HEK293 (cell line): ENCODE results near the gene INPP5A.

Experiments
- CTCF ChIA-PET: fragments of 350-600 bp; formaldehyde crosslinking; extraction: SDS; loops from one replicate; lab custom pipeline; 2021; ENCODE audit warnings: antibody characterized with exemption; lab: Yijun Ruan, JAX
- POLR2A ChIA-PET: fragments of 300-600 bp; formaldehyde crosslinking; extraction: SDS; loops from one replicate; lab custom pipeline; 2020; ENCODE audit warnings: antibody characterized with exemption, inconsistent platforms; lab: Yijun Ruan, JAX
- H3K27ac ChIP-seq: fragments of 200-500 bp; sonication (Bioruptor generic); 2 replicates; pipeline ENCODE4 v1.5.1; 2014; ENCODE audit warnings: low read depth, low read length, control low read depth, inconsistent platforms; ENCODE audit errors: extremely low read depth
- H3K36me3 ChIP-seq, 2 experiments: fragments of 200-500 bp in 1 of 2; sonication (Bioruptor generic) in 1 of 2; 1 replicate in 1 of 2; 2 replicates in 1 of 2; pipeline ENCODE4 v1.5.1; 2014 to 2017; ENCODE audit warnings: inconsistent platforms in 2 of 2, low read length in 2 of 2; ENCODE audit not compliant: control insufficient read depth in 2 of 2, insufficient read depth in 1 of 2
- H3K4me1 ChIP-seq: fragments of 200-500 bp; sonication (Bioruptor generic); 2 replicates; pipeline ENCODE4 v1.5.1; 2014; ENCODE audit warnings: mild to moderate bottlenecking, low read length, inconsistent platforms; ENCODE audit not compliant: control insufficient read depth, insufficient read depth
- H3K4me3 ChIP-seq: 2 replicates; pipeline ENCODE4 v1.5.1; 2011; ENCODE audit warnings: low read depth, mild to moderate bottlenecking, control low read depth, low read length, moderate library complexity
- H3K9me3 ChIP-seq: fragments of 200-500 bp; sonication (Bioruptor generic); 2 replicates; pipeline ENCODE4 v1.5.1; 2014; ENCODE audit warnings: low read depth, low read length, inconsistent platforms; ENCODE audit not compliant: control insufficient read depth, insufficient read depth
- EGR2 ChIP-seq: fragments of 450-650 bp; formaldehyde crosslinking; IDR thresholded peaks from 2 replicates; pipeline ENCODE4 v1.5.1; 2016; ENCODE audit warnings: low read depth, missing biosample characterization, missing genetic modification characterization
- GFI1B ChIP-seq: fragments of 450-650 bp; formaldehyde crosslinking; IDR thresholded peaks from 2 replicates; pipeline ENCODE4 v1.5.1; 2016; ENCODE audit warnings: missing biosample characterization, missing genetic modification characterization
- KLF1 ChIP-seq: fragments of 450-650 bp; formaldehyde crosslinking; IDR thresholded peaks from 2 replicates; pipeline ENCODE4 v1.5.1; 2016; ENCODE audit warnings: missing biosample characterization, missing genetic modification characterization
- KLF10 ChIP-seq: fragments of 450-650 bp; IDR thresholded peaks from 2 replicates; pipeline ENCODE4 v1.5.1; 2018; ENCODE audit warnings: missing biosample characterization, mild to moderate bottlenecking, missing genetic modification characterization
- KLF16 ChIP-seq: fragments of 450-650 bp; formaldehyde crosslinking; IDR thresholded peaks from 2 replicates; pipeline ENCODE4 v1.5.1; 2017; ENCODE audit warnings: missing biosample characterization, missing genetic modification characterization
- RBAK ChIP-seq: fragments of 450-650 bp; formaldehyde crosslinking; IDR thresholded peaks from 2 replicates; pipeline ENCODE4 v1.5.1; 2016; ENCODE audit warnings: missing biosample characterization, missing genetic modification characterization
- SP3 ChIP-seq: fragments of 450-650 bp; formaldehyde crosslinking; IDR thresholded peaks from 2 replicates; pipeline ENCODE4 v1.5.1; 2016; ENCODE audit warnings: missing biosample characterization, missing genetic modification characterization
- TCF7L2 ChIP-seq: IDR thresholded peaks from 2 replicates; pipeline ENCODE4 v1.6.1; 2011; ENCODE audit warnings: low read depth, mild to moderate bottlenecking, inconsistent platforms, low read length, moderate library complexity, borderline replicate concordance
- ZBTB7A ChIP-seq: fragments of 450-650 bp; formaldehyde crosslinking; IDR thresholded peaks from 2 replicates; pipeline ENCODE4 v1.5.1; 2016; ENCODE audit warnings: low read depth, missing biosample characterization, missing genetic modification characterization
- ZBTB8A ChIP-seq: fragments of 450-650 bp; formaldehyde crosslinking; IDR thresholded peaks from 2 replicates; pipeline ENCODE4 v1.5.1; 2016; ENCODE audit warnings: missing biosample characterization, missing genetic modification characterization
- ZNF133 ChIP-seq: fragments of 450-650 bp; formaldehyde crosslinking; IDR thresholded peaks from 2 replicates; pipeline ENCODE4 v1.5.1; 2016; ENCODE audit warnings: missing biosample characterization, missing genetic modification characterization
- ZNF184 ChIP-seq: fragments of 450-650 bp; IDR thresholded peaks from 2 replicates; pipeline ENCODE4 v1.5.1; 2018; ENCODE audit warnings: missing biosample characterization, mild to moderate bottlenecking, missing genetic modification characterization
- ZNF211 ChIP-seq: fragments of 450-650 bp; formaldehyde crosslinking; IDR thresholded peaks from 2 replicates; pipeline ENCODE4 v1.5.1; 2016; ENCODE audit warnings: low read depth, missing biosample characterization, missing genetic modification characterization
- ZNF221 ChIP-seq: fragments of 450-650 bp; formaldehyde crosslinking; IDR thresholded peaks from 2 replicates; pipeline ENCODE4 v1.5.1; 2017; ENCODE audit warnings: missing biosample characterization, missing genetic modification characterization, borderline replicate concordance
- ZNF391 ChIP-seq: fragments of 450-650 bp; formaldehyde crosslinking; IDR thresholded peaks from 2 replicates; pipeline ENCODE4 v1.5.1; 2016; ENCODE audit warnings: low read depth, missing biosample characterization, missing genetic modification characterization, borderline replicate concordance
- ZNF423 ChIP-seq: fragments of 450-650 bp; formaldehyde crosslinking; IDR thresholded peaks from 2 replicates; pipeline ENCODE4 v1.5.1; 2016; ENCODE audit warnings: missing biosample characterization, missing genetic modification characterization
- ZNF529 ChIP-seq: fragments of 450-650 bp; formaldehyde crosslinking; IDR thresholded peaks from 2 replicates; pipeline ENCODE4 v1.5.1; 2017; ENCODE audit warnings: missing genetic modification characterization, missing biosample characterization; ENCODE audit not compliant: insufficient replicate concordance
- ZNF558 ChIP-seq: fragments of 450-650 bp; formaldehyde crosslinking; IDR thresholded peaks from 2 replicates; pipeline ENCODE4 v1.5.1; 2016; ENCODE audit warnings: missing biosample characterization, missing genetic modification characterization
- ZNF658 ChIP-seq: fragments of 450-650 bp; formaldehyde crosslinking; IDR thresholded peaks from 2 replicates; pipeline ENCODE4; 2016; ENCODE audit warnings: missing biosample characterization, missing genetic modification characterization
- ZNF677 ChIP-seq: fragments of 450-650 bp; IDR thresholded peaks from 2 replicates; pipeline ENCODE4 v1.5.0; 2018; ENCODE audit warnings: missing biosample characterization, mild to moderate bottlenecking, missing genetic modification characterization, moderate library complexity
- ZNF76 ChIP-seq: fragments of 450-650 bp; formaldehyde crosslinking; IDR thresholded peaks from 2 replicates; pipeline ENCODE4; 2016; ENCODE audit warnings: low read depth, missing biosample characterization, missing genetic modification characterization, borderline replicate concordance
- ZNF776 ChIP-seq: fragments of 450-650 bp; formaldehyde crosslinking; IDR thresholded peaks from 2 replicates; pipeline ENCODE4 v1.5.0; 2017; ENCODE audit warnings: missing biosample characterization, missing genetic modification characterization, borderline replicate concordance
- ZNF837 ChIP-seq: fragments of 450-650 bp; formaldehyde crosslinking; IDR thresholded peaks from 2 replicates; pipeline ENCODE4 v1.5.1; 2016; ENCODE audit warnings: missing biosample characterization, missing genetic modification characterization
- ZSCAN30 ChIP-seq: fragments of 450-650 bp; IDR thresholded peaks from 2 replicates; pipeline ENCODE4 v1.5.1; 2018; ENCODE audit warnings: missing biosample characterization, mild to moderate bottlenecking, missing genetic modification characterization, moderate library complexity
- ZXDB ChIP-seq: fragments of 450-650 bp; formaldehyde crosslinking; IDR thresholded peaks from 2 replicates; pipeline ENCODE4 v1.5.1; 2016; ENCODE audit warnings: missing biosample characterization, missing genetic modification characterization
- TF ChIP-seq, protein P1 (sequence below): fragments of 450-650 bp; formaldehyde crosslinking; IDR thresholded peaks from 2 replicates; pipeline ENCODE4 v1.5.1; 2017; ENCODE audit warnings: missing biosample characterization, missing genetic modification characterization
- TF ChIP-seq, protein P2 (sequence below): fragments of 450-650 bp; formaldehyde crosslinking; IDR thresholded peaks from 2 replicates; pipeline ENCODE4 v1.5.1; 2017; ENCODE audit warnings: missing biosample characterization, missing genetic modification characterization
- TF ChIP-seq, protein P3 (sequence below): fragments of 450-650 bp; formaldehyde crosslinking; IDR thresholded peaks from 2 replicates; pipeline ENCODE4 v1.5.1; 2016; ENCODE audit warnings: missing biosample characterization, missing genetic modification characterization
- TF ChIP-seq, protein P4 (sequence below): fragments of 450-650 bp; formaldehyde crosslinking; IDR thresholded peaks from 2 replicates; pipeline ENCODE4 v1.5.1; 2017; ENCODE audit warnings: missing biosample characterization, missing genetic modification characterization
- TF ChIP-seq, protein P5 (sequence below): fragments of 450-650 bp; formaldehyde crosslinking; IDR thresholded peaks from 2 replicates; pipeline ENCODE4 v1.5.1; 2016; ENCODE audit warnings: missing biosample characterization, missing genetic modification characterization
- TF ChIP-seq, protein P6 (sequence below): fragments of 450-650 bp; IDR thresholded peaks from 2 replicates; pipeline ENCODE4 v1.5.1; 2018; ENCODE audit warnings: missing biosample characterization, mild to moderate bottlenecking, missing genetic modification characterization

INPP5A gene

DNA sequence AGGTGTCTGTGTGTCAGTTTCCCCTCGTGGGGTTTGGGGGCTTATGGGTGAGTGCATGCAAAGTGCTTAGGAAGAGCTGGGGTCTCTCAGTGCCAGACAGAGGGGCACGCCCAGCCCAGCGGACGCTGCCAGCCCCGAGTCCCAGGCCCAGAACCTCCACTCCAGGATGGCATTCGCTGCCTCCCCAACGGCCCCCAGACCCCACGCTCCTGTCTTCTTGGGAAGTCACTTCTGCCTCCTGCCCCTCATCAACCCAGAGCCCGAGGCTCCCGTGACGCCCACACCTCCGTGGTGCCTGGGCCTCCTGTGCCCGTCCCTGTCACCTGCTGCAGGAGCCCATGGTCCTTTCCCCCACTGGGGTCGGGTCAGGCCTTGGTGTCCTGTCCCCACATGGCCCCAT, 213.3 kb downstream of the INPP5A start (continued):
- TF ChIP-seq ZNF211 (tag by site-specific recombination) (no peak), ZBTB7A (tag by site-specific recombination) (no peak), ZNF391 (no peak), ZNF184 (no peak), RBAK (tag by site-specific recombination) (no peak), EGR2 (no peak), ZNF529 (no peak)
- TF ChIP-seq, protein P1, sequence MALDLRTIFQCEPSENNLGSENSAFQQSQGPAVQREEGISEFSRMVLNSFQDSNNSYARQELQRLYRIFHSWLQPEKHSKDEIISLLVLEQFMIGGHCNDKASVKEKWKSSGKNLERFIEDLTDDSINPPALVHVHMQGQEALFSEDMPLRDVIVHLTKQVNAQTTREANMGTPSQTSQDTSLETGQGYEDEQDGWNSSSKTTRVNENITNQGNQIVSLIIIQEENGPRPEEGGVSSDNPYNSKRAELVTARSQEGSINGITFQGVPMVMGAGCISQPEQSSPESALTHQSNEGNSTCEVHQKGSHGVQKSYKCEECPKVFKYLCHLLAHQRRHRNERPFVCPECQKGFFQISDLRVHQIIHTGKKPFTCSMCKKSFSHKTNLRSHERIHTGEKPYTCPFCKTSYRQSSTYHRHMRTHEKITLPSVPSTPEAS (tag by site-specific recombination), result no peak
- TF ChIP-seq, protein P2, sequence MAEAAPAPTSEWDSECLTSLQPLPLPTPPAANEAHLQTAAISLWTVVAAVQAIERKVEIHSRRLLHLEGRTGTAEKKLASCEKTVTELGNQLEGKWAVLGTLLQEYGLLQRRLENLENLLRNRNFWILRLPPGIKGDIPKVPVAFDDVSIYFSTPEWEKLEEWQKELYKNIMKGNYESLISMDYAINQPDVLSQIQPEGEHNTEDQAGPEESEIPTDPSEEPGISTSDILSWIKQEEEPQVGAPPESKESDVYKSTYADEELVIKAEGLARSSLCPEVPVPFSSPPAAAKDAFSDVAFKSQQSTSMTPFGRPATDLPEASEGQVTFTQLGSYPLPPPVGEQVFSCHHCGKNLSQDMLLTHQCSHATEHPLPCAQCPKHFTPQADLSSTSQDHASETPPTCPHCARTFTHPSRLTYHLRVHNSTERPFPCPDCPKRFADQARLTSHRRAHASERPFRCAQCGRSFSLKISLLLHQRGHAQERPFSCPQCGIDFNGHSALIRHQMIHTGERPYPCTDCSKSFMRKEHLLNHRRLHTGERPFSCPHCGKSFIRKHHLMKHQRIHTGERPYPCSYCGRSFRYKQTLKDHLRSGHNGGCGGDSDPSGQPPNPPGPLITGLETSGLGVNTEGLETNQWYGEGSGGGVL, result no peak
- TF ChIP-seq, protein P3, sequence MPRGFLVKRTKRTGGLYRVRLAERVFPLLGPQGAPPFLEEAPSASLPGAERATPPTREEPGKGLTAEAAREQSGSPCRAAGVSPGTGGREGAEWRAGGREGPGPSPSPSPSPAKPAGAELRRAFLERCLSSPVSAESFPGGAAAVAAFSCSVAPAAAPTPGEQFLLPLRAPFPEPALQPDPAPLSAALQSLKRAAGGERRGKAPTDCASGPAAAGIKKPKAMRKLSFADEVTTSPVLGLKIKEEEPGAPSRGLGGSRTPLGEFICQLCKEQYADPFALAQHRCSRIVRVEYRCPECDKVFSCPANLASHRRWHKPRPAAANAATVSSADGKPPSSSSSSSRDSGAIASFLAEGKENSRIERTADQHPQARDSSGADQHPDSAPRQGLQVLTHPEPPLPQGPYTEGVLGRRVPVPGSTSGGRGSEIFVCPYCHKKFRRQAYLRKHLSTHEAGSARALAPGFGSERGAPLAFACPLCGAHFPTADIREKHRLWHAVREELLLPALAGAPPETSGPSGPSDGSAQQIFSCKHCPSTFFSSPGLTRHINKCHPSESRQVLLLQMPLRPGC (tag by site-specific recombination), result no peak
- TF ChIP-seq, protein P4, sequence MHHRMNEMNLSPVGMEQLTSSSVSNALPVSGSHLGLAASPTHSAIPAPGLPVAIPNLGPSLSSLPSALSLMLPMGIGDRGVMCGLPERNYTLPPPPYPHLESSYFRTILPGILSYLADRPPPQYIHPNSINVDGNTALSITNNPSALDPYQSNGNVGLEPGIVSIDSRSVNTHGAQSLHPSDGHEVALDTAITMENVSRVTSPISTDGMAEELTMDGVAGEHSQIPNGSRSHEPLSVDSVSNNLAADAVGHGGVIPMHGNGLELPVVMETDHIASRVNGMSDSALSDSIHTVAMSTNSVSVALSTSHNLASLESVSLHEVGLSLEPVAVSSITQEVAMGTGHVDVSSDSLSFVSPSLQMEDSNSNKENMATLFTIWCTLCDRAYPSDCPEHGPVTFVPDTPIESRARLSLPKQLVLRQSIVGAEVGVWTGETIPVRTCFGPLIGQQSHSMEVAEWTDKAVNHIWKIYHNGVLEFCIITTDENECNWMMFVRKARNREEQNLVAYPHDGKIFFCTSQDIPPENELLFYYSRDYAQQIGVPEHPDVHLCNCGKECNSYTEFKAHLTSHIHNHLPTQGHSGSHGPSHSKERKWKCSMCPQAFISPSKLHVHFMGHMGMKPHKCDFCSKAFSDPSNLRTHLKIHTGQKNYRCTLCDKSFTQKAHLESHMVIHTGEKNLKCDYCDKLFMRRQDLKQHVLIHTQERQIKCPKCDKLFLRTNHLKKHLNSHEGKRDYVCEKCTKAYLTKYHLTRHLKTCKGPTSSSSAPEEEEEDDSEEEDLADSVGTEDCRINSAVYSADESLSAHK, result no peak

DNA sequence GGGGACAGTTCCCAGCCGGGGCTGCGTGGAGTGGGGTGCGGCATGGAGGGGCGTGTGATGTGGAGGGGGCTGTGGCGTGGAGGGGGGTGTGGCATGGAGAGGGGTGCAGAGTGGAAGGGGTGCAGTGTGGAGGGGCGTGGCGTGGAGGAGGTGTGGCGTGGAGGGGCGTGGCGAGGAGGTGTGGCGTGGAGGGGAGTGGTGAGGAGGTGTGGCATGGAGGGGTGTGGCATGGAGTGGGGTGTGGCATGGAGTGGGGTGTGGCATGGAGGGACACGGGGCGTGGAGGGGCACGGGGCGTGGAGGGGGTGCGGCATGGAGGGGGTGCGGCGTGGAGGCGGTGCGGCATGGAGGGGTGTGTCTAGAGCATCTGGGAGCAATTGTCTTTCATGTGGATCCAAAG, 214.8 kb downstream of the INPP5A start:
- H3K9me3 ChIP-seq, result no peaks in the 10 kb centered on the region
- no peak overlapping the region for H3K27ac ChIP-seq
- H3K4me1 ChIP-seq, result no peaks in the 10 kb centered on the region
- H3K36me3 ChIP-seq, result peaks cover 0 to 20% of the 10 kb centered on the region in 2 experiments; a peak in 1 of 3 replicates
- no peak overlapping the region for H3K4me3 ChIP-seq
- CTCF ChIA-PET, result no interaction called here
- POLR2A ChIA-PET, result no interaction called here
- no peak for TF ChIP-seq TCF7L2
- TF ChIP-seq KLF10 (tag by site-specific recombination), result peak; percentile 85
- TF ChIP-seq ZNF776, result no peak
- TF ChIP-seq ZNF558 (tag by site-specific recombination), result no peak
- TF ChIP-seq ZNF133 (tag by site-specific recombination), result no peak
- TF ChIP-seq ZXDB (tag by site-specific recombination), result no peak
- TF ChIP-seq ZNF221 (tag by site-specific recombination), result no peak
- TF ChIP-seq KLF1, result peak; percentile 100
- TF ChIP-seq SP3 (tag by site-specific recombination), result peak; percentile 48
- TF ChIP-seq, protein P5, sequence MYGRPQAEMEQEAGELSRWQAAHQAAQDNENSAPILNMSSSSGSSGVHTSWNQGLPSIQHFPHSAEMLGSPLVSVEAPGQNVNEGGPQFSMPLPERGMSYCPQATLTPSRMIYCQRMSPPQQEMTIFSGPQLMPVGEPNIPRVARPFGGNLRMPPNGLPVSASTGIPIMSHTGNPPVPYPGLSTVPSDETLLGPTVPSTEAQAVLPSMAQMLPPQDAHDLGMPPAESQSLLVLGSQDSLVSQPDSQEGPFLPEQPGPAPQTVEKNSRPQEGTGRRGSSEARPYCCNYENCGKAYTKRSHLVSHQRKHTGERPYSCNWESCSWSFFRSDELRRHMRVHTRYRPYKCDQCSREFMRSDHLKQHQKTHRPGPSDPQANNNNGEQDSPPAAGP (tag by site-specific recombination), result no peak
- TF ChIP-seq ZBTB8A (tag by site-specific recombination), result no peak
- TF ChIP-seq ZNF658 (tag by site-specific recombination), result no peak
- no peak for TF ChIP-seq ZNF76 (tag by site-specific recombination)
- TF ChIP-seq GFI1B (tag by site-specific recombination), result no peak
- TF ChIP-seq ZNF677 (tag by site-specific recombination), result no peak
- no peak for TF ChIP-seq ZNF837
- TF ChIP-seq, protein P6, sequence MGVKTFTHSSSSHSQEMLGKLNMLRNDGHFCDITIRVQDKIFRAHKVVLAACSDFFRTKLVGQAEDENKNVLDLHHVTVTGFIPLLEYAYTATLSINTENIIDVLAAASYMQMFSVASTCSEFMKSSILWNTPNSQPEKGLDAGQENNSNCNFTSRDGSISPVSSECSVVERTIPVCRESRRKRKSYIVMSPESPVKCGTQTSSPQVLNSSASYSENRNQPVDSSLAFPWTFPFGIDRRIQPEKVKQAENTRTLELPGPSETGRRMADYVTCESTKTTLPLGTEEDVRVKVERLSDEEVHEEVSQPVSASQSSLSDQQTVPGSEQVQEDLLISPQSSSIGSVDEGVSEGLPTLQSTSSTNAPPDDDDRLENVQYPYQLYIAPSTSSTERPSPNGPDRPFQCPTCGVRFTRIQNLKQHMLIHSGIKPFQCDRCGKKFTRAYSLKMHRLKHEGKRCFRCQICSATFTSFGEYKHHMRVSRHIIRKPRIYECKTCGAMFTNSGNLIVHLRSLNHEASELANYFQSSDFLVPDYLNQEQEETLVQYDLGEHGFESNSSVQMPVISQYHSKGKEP (tag by site-specific recombination), result no peak
- TF ChIP-seq ZNF184, result no peak
- peak; percentile 79 for TF ChIP-seq KLF16
- no peak for TF ChIP-seq ZSCAN30 (tag by site-specific recombination)
- no peak for TF ChIP-seq ZNF423 (tag by site-specific recombination)
